Measurements from ENCODE around the gene NLRP7.
"Not testable (repeated sequence)": the region's sequence is repeated elsewhere in the genome, so short reads cannot be mapped to it uniquely, and the experiment has no call there.

NLRP7 gene

GRCh38 chr19:54947381-54947780 is at the start of gene NLRP7:
Gene NLRP7 (minus strand): TSS chr19:54947530.
- DNase-seq = no peak

- DNase-seq = no peak
These were observed 48.2 kb upstream of the NLRP7 start for GRCh38 chr19:54995561-54995960.

- not testable (repeated sequence) for DNase-seq
These were observed 42.2 kb upstream of the NLRP7 start for GRCh38 chr19:54989531-54989930.

DNA sequence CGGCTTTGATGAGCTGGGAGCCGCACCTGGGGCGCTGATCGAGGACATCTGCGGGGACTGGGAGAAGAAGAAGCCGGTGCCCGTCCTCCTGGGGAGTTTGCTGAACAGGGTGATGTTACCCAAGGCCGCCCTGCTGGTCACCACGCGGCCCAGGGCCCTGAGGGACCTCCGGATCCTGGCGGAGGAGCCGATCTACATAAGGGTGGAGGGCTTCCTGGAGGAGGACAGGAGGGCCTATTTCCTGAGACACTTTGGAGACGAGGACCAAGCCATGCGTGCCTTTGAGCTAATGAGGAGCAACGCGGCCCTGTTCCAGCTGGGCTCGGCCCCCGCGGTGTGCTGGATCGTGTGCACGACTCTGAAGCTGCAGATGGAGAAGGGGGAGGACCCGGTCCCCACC is 35.2 kb upstream of the NLRP7 start:
- not testable (repeated sequence) for DNase-seq

GRCh38 chr19:54973229-54974090 is 26.1 kb upstream of the NLRP7 start:
- DNase-seq = not testable (repeated sequence)

DNA sequence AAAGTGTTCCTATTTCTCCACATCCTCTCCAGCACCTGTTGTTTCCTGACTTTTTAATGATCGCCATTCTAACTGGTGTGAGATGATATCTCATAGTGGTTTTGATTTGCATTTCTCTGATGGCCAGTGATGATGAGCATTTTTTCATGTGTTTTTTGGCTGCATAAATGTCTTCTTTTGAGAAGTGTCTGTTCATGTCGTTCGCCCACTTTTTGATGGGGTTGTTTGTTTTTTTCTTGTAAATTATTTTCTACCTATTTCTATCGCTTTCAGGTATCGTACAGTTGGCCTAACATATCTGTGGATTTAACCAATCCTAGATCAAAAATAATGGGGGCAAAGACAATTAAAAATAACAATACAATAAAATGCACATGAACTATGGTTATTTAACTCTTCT is 24.1 kb upstream of the NLRP7 start:
- DNase-seq = not testable (repeated sequence)

DNA sequence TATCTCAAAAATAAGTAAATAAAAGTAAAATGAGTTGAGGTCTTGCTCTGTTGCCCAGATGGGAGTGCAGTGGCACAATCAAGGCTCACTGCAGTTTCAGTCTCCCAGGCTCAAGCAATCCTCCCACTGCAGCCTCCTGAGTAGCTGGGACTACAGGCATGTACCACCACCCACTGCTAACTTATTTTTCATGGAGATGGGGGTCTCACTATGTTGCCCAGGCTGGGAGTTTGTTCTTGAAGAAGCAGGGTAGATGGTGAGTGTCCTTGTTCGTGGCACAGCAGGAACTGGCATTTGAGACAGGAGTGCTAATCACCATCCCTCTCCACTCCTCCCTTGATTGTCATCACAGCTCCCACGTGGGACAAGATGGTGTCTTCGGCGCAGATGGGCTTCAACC is 22.3 kb upstream of the NLRP7 start:
- DNase-seq = no peak

DNA sequence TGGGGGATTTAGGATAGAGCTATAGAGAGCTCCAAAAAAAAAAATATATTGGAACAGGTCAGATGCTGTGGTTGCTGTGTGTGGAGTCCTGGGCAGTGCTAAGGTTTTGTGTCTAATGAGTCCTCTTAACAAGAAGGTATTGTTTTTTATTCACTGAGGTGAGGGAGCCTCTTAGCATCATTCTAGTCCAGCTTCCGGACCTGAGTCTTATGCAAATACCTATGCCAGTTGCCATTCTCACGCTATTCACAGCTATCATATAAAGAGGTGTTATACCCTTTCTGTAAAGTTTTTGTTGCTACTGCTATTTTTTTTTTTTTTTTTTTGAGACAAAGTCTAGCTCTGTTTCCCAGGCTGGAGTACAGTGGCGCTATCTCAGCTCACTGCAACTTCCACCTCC is 20.3 kb upstream of the NLRP7 start:
- no peak for DNase-seq

GRCh38 chr19:54965055-54965454 is 17.7 kb upstream of the NLRP7 start:
- DNase-seq = not testable (repeated sequence)

- DNase-seq = no peak
These were observed 12.5 kb upstream of the NLRP7 start for GRCh38 chr19:54959840-54960239.

DNA sequence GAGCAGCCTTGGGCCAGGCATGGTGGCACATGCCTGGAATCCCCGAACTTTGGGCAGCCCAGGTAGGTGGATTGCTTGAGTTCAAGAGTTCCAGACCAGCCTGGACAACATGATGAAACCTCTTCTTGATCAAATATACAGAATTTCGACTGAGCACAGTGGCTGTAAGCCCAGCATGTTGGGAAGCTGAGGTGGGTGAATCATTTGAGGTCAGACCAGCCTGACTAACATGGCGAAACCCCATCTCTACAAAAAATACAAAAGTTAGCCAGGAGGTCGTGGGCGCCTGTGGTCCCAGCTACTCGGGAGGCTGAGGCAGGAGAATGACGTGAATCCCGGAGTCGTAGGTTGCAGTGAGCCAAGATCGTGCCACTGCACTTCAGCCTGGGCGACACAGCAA is 8.0 kb upstream of the NLRP7 start:
- no peak for DNase-seq

- DNase-seq = not testable (repeated sequence)
These were observed 6.0 kb upstream of the NLRP7 start for GRCh38 chr19:54953345-54953713.

DNA sequence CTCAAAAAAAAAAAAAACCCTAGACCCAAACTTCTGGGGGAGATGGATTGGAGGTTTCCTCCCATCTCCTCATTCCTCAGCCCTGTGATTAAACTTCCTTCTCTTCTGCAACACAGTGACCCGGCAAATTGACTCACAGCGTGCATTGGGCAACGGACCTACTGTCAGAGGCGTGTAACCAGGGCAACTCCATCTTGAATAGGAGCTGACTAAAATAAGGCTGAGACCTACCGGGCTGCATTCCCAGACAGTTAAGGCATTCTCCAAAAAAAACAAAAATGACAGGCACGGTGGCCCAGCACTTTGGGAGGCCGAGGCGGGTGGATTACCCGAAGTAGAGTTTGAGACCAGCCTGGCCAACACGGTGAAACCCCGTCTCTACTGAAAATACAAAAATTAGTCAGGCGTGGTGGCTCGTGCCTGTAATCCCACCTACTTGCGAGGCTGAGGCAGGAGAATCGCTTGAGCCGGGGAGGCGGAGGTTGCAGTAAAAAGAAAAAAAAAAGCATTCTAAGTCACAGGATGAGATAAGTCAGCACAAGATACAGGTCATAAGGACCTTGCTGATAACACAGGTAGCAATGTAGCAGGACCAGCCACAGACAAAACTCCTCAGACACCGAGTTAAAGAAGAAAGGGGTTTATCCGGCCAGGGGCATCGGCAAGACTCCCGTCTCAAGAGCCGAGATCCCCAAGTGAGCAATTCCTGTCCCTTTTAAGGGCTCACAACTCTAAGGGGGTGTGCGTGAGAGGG is 5.4 kb upstream of the NLRP7 start:
- DNase-seq = no peak

GRCh38 chr19:54950580-54950979 is 3.2 kb upstream of the NLRP7 start:
- not testable (repeated sequence) for DNase-seq

DNA sequence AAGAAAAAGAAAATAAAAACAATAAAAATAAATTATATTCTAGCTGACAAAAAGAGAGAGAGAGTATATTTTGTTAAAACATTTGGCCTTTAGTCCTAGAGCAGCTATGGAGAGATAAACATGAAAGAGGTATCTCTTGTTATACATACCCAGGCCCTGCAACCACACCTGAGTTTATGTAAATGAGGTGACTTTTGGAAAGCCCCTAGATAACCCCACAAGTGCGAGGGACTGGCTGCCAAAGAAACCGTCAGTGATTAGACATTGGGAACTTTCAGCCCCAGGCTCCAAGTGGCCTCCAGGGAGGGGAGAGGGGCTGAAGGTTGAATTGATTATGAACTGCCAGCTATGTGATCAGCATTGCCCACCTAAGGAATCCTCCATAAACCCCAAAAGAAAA is 2.1 kb upstream of the NLRP7 start:
- DNase-seq = no peak

DNA sequence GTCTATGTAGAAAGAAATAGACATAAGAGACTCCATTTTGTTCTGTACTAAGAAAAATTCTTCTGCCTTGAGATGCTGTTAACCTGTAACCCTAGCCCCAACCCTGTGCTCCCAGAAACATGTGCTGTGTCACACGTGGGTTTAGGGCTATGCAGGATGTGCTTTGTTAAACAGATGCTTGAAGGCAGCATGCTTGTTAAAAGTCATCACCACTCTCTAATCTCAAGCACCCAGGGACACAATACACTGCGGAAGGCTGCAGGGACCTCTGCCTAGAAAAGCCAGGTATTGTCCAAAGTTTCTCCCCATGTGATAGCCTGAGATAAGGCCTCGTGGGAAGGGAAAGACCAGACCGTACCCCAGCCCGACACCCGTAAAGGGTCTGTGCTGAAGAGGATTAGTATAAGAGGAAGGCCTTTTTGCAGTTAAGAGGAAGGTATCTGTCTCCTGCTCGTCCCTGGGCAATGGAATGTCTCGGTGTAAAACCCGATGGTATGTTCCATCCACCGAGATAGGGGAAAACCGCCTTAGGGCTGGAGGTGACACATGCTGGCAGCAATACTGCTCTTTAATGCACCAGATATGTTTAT is 3.5 kb downstream of the NLRP7 start:
- DNase-seq = not testable (repeated sequence)

GRCh38 chr19:54939538-54939937 is 7.8 kb downstream of the NLRP7 start:
- not testable (repeated sequence) for DNase-seq

GRCh38 chr19:54938906-54939305 is 8.4 kb downstream of the NLRP7 start:
- DNase-seq = no peak

DNA sequence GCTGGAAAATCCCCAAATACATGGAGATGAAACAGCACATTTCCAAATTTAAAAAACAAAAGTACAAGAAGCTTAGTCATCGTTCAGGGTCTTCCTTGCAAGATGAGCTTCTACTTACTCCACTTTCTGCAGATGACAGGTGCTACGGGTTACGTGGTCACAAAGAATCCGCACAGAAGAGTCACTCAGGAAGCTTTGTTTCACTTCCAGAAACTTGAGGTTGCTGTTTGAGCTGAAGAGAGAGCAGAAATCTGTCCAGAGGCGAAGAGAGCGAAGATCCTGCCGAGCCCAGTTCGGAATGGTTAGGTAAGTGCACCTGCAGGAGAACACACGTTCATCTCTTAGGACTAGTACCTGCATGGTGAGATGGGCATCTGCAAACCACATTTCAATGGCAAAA is 9.4 kb downstream of the NLRP7 start:
- no peak for DNase-seq

DNA sequence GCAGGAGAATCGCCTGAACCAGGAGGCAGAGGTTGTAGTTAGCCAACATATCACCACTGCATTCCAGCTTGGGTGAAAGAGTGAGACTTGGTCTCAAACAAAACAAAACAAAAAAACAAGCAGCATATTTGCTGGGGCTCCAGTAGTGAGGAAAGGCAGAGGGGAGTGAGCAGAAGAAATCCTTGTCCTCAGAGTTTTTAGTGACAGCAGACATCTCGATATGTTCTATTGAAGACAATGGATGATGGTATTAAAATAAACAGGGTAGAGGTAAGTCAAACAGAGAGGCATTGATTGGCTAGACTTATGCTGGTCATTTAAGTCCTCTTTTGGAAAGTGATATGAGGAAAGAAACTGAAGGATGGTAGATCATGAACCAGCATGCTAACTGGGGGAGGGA is 19.0 kb downstream of the NLRP7 start:
- no peak for DNase-seq

GRCh38 chr19:54923276-54923675 is 24.1 kb downstream of the NLRP7 start:
- DNase-seq = no peak

GRCh38 chr19:54921082-54921481 is 26.2 kb downstream of the NLRP7 start:
- no peak for DNase-seq

DNA sequence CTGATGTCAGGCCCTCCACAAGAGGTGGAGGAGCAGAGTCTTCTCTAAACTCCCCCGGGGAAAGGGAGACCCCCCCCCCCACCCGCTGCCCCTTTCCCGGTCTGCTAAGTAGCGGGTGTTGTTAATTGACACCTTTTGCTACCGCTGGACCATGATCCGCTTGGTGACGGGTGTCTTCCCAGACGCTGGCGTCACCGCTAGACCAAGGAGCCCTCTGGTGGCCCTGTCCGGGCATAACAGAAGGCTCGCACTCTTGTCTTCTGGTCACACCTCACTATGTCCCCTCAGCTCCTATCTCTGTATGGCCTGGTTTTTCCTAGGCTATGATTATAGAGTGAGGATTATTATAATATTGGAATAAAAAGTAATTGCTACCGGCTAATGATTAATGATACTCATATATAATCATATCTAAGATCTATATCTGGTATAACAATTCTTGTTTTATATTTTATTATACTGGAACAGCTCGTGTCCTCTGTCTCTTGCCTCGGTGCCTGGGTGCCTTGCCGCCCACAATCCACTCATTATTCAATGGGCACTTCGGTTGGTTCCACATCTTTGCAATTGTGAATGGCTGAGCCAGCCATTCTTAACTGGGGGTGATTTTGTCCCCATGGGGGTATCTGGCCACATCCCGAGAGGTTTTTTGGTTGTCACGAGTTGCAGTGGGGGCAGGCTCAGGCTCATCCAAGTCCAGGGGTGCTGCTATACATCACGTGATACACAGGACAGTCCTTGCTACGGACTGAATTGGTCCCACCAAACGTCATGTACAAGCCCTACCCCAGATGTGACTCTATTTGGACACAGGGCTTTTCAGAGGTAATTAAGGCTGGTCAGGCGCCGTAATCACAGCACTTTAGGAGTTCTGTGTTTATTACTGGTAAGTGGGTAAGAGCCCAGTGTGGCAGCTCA is 27.4 kb downstream of the NLRP7 start:
- DNase-seq = not testable (repeated sequence)
